Thoracic aorta (tissue), 2 donors: Measurements from ENCODE around the gene JAKMIP2. TPM values are rescaled to one million over a fixed set of nuclear protein-coding genes. Genes with fewer than 3 reads are reported as not detected.

ENCODE experiments used
- ATAC-seq: fragments of 150-250 bp; one replicate; pipeline ENCODE4 v1.8.0; 2017; ENCODE audit warnings: low read depth; ENCODE audit not compliant: insufficient number of reproducible peaks, low FRiP score
- DNase-seq: peaks from one replicate; pipeline ENCODE4 v3.0.0-alpha.2; 2020; ENCODE audit warnings: low spot score
- H3K27ac ChIP-seq, 2 donors: fragments of 200-600 bp; sonication (generic); 1 replicate in 1 of 2; 2 replicates in 1 of 2; pipeline ENCODE4 v1.5.1; 2016; ENCODE audit warnings: mild to moderate bottlenecking in 2 of 2, moderate library complexity in 2 of 2
- H3K27me3 ChIP-seq: fragments of 200-600 bp; sonication (generic); replicated peaks from 2 replicates; pipeline ENCODE4 v1.6.0; 2016; ENCODE audit warnings: mild to moderate bottlenecking; ENCODE audit not compliant: insufficient read depth
- H3K36me3 ChIP-seq: fragments of 200-600 bp; sonication (generic); one replicate; pipeline ENCODE4 v1.5.1; 2016
- H3K4me1 ChIP-seq, 2 donors: fragments of 200-600 bp; sonication (generic); 1 replicate in 1 of 2; 2 replicates in 1 of 2; pipeline versions ENCODE4 v1.5.1 to v1.6.0; 2016; ENCODE audit warnings: low read depth in 2 of 2, mild to moderate bottlenecking in 1 of 2; ENCODE audit not compliant: control insufficient read depth in 1 of 2
- H3K4me3 ChIP-seq: fragments of 200-600 bp; sonication (generic); 2 replicates; pipeline ENCODE4 v1.5.1; 2016; ENCODE audit warnings: mild to moderate bottlenecking
- H3K9me3 ChIP-seq: fragments of 200-600 bp; sonication (generic); 2 replicates; pipeline ENCODE4 v1.5.1; 2016
- CTCF ChIP-seq: fragments of 200-600 bp; sonication (generic); IDR thresholded peaks from one replicate; pipeline ENCODE4 v1.5.1; 2019; ENCODE audit warnings: antibody characterized with exemption
- total RNA-seq, 2 donors: library from RNA; depleted of rRNA; stranded (reverse); fragments of >200 nt; gene quantifications; one replicate each; pipeline versions ENCODE4 v1.1.0 to v1.2.3, GENCODE V29; 2016

The JAKMIP2 gene
- total RNA-seq, 2 donors from 2014 or later = 0.49 to 1.6 TPM

- DNase-seq (no peak), ATAC-seq (no peak)
- Histone ChIP-seq H3K4me3 (no peak overlapping the region), H3K27ac (no peak overlapping the region), H3K4me1 (no peaks in the 10 kb centered on the region), H3K9me3 (no peaks in the 10 kb centered on the region), H3K36me3 (no peaks in the 10 kb centered on the region), H3K27me3 (no peaks in the 10 kb centered on the region)
- no peak for TF ChIP-seq CTCF
These were observed 41.7 kb downstream of the JAKMIP2 start for GRCh38 chr5:147740864-147741263.

- ATAC-seq = no peak
- DNase-seq = no peak
- TF ChIP-seq CTCF = no peak
- H3K27ac ChIP-seq = no peak overlapping the region
- H3K4me1 ChIP-seq = no peaks in the 10 kb centered on the region
- H3K27me3 ChIP-seq = no peaks in the 10 kb centered on the region
- H3K4me3 ChIP-seq = no peak overlapping the region
- no peaks in the 10 kb centered on the region for H3K36me3 ChIP-seq
- no peaks in the 10 kb centered on the region for H3K9me3 ChIP-seq
These were observed 44.6 kb downstream of the JAKMIP2 start for GRCh38 chr5:147737921-147738320.

GRCh38 chr5:147735621-147736125 lies 46.9 kb downstream of the JAKMIP2 start:
- H3K27ac ChIP-seq = no peak overlapping the region
- DNase-seq = no peak

GRCh38 chr5:147734894-147735293 lies 47.6 kb downstream of the JAKMIP2 start:
- ATAC-seq (no peak), DNase-seq (no peak)
- no peaks in the 10 kb centered on the region for H3K4me1 ChIP-seq
- no peaks in the 10 kb centered on the region for H3K9me3 ChIP-seq
- no peak for TF ChIP-seq CTCF
- no peak overlapping the region for H3K27ac ChIP-seq
- no peaks in the 10 kb centered on the region for H3K36me3 ChIP-seq
- no peaks in the 10 kb centered on the region for H3K27me3 ChIP-seq
- H3K4me3 ChIP-seq = no peak overlapping the region

More at GRCh38 chr5:147735621-147736125, 46.9 kb downstream of the JAKMIP2 start:
- H3K27me3 ChIP-seq = no peaks in the 10 kb centered on the region
- H3K9me3 ChIP-seq = no peaks in the 10 kb centered on the region
- no peaks in the 10 kb centered on the region for H3K36me3 ChIP-seq
- no peak overlapping the region for H3K4me3 ChIP-seq
- ATAC-seq = no peak
- no peak for TF ChIP-seq CTCF
- no peaks in the 10 kb centered on the region for H3K4me1 ChIP-seq

GRCh38 chr5:147733075-147733474 lies 49.5 kb downstream of the JAKMIP2 start:
- H3K27me3 ChIP-seq = no peaks in the 10 kb centered on the region
- H3K4me3 ChIP-seq = no peak overlapping the region
- H3K27ac ChIP-seq = no peak overlapping the region
- no peak for ATAC-seq
- TF ChIP-seq CTCF = no peak
- no peak for DNase-seq
- H3K4me1 ChIP-seq = no peaks in the 10 kb centered on the region
- H3K36me3 ChIP-seq = no peaks in the 10 kb centered on the region
- no peaks in the 10 kb centered on the region for H3K9me3 ChIP-seq
